ENCODE measurements around the gene CNTN4.

CNTN4 gene

GRCh38 chr3:3107181-3107580, 1008.5 kb downstream of the CNTN4 start:
- H3K79me2 ChIP-seq (ENCODE audit: low read length): no peaks in the 10 kb centered on the region
- no peak overlapping the region for H3K9ac ChIP-seq (ENCODE audit: low read length)
- H2AFZ ChIP-seq (ENCODE audit: low read depth, low read length): no peak overlapping the region
- no peaks in the 10 kb centered on the region for H3K9me3 ChIP-seq (ENCODE audit: insufficient read depth, low read length)
- H3K36me3 ChIP-seq (replicated peaks; ENCODE audit: low read depth, low read length): no peaks in the 10 kb centered on the region
- no peaks in the 10 kb centered on the region for H3K27me3 ChIP-seq (ENCODE audit: low read depth, low read length)
- H3K4me2 ChIP-seq (ENCODE audit: low read length): no peak overlapping the region
- TF ChIP-seq EZH2phosphoT487 (IDR thresholded peaks at IDR 0.05; ENCODE audit: low read depth) (no peak), CTCF (IDR thresholded peaks at IDR 0.05; ENCODE audit: low read depth, low read length) (no peak)
- H4K20me1 ChIP-seq (ENCODE audit: insufficient read depth, low read length): no peaks in the 10 kb centered on the region
- peaks cover 45% of the 10 kb centered on the region for H3K4me1 ChIP-seq (ENCODE audit: low read length)
- no peak overlapping the region for H3K27ac ChIP-seq (ENCODE audit: low read length)
- no peak overlapping the region for H3K4me3 ChIP-seq (ENCODE audit: low read length)

Measured in OCI-LY3 (cell line).